Keratinocyte (primary cell): ENCODE measurements around the gene ZNF184.

ENCODE experiments used
- EZH2 ChIP-seq: IDR thresholded peaks from one replicate; pipeline ENCODE4 v1.6.1; 2012; ENCODE audit warnings: inconsistent platforms, mild to moderate bottlenecking, low read length, moderate library complexity
- TF ChIP-seq, protein P1 (sequence below), 3 experiments: IDR thresholded peaks in 1 of 3; conservative IDR thresholded peaks in 1 of 3; optimal IDR thresholded peaks in 1 of 3; 2 replicates in 2 of 3; 3 replicates in 1 of 3; pipeline versions ENCODE3 to v1.5.1; 2011; ENCODE audit warnings: low read length in 3 of 3, mild to moderate bottlenecking in 3 of 3, moderate library complexity in 2 of 3, control low read depth in 1 of 3, inconsistent platforms in 1 of 3; ENCODE audit not compliant: insufficient read depth in 2 of 3; ENCODE audit errors: extremely low read depth in 1 of 3

DNA sequence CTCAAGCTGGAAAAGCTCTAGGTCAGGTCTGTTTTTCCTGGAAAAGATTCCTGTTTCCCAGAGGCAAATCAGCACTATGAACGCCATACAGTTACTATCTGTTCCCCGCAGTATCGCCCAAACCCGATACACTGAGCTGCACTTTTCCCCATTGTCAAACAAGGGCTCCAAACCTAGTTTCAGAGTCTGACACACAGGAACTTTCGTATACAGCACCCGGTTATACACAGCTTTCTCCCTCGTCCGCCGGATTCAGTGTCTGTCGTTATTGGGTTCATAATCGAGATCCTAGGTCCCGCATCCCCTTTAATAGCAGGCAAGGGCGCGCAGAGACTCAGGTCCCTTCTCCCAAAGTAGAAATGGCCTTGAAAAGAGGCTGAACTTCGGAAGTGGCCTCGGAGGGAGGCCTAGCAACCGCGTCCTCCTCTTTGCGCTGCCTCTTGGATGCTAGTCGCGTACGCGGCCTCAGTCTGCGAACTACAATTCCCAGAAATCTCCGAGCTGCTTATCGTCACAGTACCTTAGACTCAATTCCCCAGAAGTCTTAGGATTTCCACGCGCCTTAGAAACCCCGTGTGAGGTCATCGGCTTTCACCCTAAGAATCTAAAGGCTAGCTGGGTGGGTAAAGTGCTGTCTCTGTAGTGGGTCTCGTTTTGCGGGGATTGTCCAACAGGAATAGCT lies 50.1 kb downstream of the ZNF184 start:
- TF ChIP-seq, protein P1, sequence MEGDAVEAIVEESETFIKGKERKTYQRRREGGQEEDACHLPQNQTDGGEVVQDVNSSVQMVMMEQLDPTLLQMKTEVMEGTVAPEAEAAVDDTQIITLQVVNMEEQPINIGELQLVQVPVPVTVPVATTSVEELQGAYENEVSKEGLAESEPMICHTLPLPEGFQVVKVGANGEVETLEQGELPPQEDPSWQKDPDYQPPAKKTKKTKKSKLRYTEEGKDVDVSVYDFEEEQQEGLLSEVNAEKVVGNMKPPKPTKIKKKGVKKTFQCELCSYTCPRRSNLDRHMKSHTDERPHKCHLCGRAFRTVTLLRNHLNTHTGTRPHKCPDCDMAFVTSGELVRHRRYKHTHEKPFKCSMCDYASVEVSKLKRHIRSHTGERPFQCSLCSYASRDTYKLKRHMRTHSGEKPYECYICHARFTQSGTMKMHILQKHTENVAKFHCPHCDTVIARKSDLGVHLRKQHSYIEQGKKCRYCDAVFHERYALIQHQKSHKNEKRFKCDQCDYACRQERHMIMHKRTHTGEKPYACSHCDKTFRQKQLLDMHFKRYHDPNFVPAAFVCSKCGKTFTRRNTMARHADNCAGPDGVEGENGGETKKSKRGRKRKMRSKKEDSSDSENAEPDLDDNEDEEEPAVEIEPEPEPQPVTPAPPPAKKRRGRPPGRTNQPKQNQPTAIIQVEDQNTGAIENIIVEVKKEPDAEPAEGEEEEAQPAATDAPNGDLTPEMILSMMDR (optimal IDR thresholded peaks at IDR 0.05 in 1 of 3, IDR thresholded peaks at IDR 0.05 in 1 of 3, conservative IDR thresholded peaks at IDR 0.05 in 1 of 3; ENCODE audit: extremely low read depth in 1 of 3, insufficient read depth in 2 of 3, low read length in 3 of 3): no peak
- TF ChIP-seq EZH2: no peak
